HEK293 (cell line): ENCODE results near the gene BHMT.

Source experiments
- HOXD13 ChIP-seq: sonication (generic); formaldehyde crosslinking; IDR thresholded peaks from 2 replicates; pipeline ENCODE4 v1.8.0; 2022; ENCODE audit warnings: missing genetic modification reagents, borderline replicate concordance
- KLF16 ChIP-seq: fragments of 450-650 bp; formaldehyde crosslinking; IDR thresholded peaks from 2 replicates; pipeline ENCODE4 v1.5.1; 2017; ENCODE audit warnings: missing biosample characterization, missing genetic modification characterization
- MZF1 ChIP-seq: fragments of 450-650 bp; formaldehyde crosslinking; IDR thresholded peaks from 2 replicates; pipeline ENCODE4 v1.5.1; 2017; ENCODE audit warnings: missing biosample characterization, missing genetic modification characterization, borderline replicate concordance
- SP3 ChIP-seq: fragments of 450-650 bp; formaldehyde crosslinking; IDR thresholded peaks from 2 replicates; pipeline ENCODE4 v1.5.1; 2016; ENCODE audit warnings: missing biosample characterization, missing genetic modification characterization
- ZBTB8A ChIP-seq: fragments of 450-650 bp; formaldehyde crosslinking; IDR thresholded peaks from 2 replicates; pipeline ENCODE4 v1.5.1; 2016; ENCODE audit warnings: missing biosample characterization, missing genetic modification characterization
- ZNF335 ChIP-seq: fragments of 450-650 bp; formaldehyde crosslinking; conservative IDR thresholded peaks from 2 replicates; pipeline ENCODE4 v1.5.1; 2016; ENCODE audit warnings: missing biosample characterization, missing genetic modification characterization
- ZNF341 ChIP-seq: fragments of 450-650 bp; formaldehyde crosslinking; IDR thresholded peaks from 2 replicates; pipeline ENCODE4; 2016; ENCODE audit warnings: low read depth, missing biosample characterization, missing genetic modification characterization
- ZNF596 ChIP-seq: fragments of 450-650 bp; IDR thresholded peaks from 2 replicates; pipeline ENCODE4 v1.5.0; 2018; ENCODE audit warnings: missing biosample characterization, mild to moderate bottlenecking, missing genetic modification characterization, moderate library complexity
- ZNF664 ChIP-seq: fragments of 450-650 bp; formaldehyde crosslinking; IDR thresholded peaks from 2 replicates; pipeline ENCODE4 v1.5.1; 2016; ENCODE audit warnings: missing biosample characterization, missing genetic modification characterization
- ZNF830 ChIP-seq: fragments of 450-650 bp; IDR thresholded peaks from 2 replicates; pipeline ENCODE4 v1.5.0; 2018; ENCODE audit warnings: missing biosample characterization, missing genetic modification characterization, low read depth, mild to moderate bottlenecking, moderate library complexity
- TF ChIP-seq, protein P1 (sequence below): fragments of 450-650 bp; formaldehyde crosslinking; IDR thresholded peaks from 2 replicates; pipeline ENCODE4 v1.5.1; 2016; ENCODE audit warnings: missing biosample characterization, missing genetic modification characterization
- TF ChIP-seq, protein P2 (sequence below): fragments of 450-650 bp; formaldehyde crosslinking; IDR thresholded peaks from 2 replicates; pipeline ENCODE4 v1.5.1; 2016; ENCODE audit warnings: missing biosample characterization, missing genetic modification characterization
- TF ChIP-seq, protein P3 (sequence below): sonication (generic); formaldehyde crosslinking; IDR thresholded peaks from 2 replicates; pipeline ENCODE4 v1.8.1; 2022; ENCODE audit warnings: mild to moderate bottlenecking, moderate library complexity, missing genetic modification reagents
- TF ChIP-seq, protein P4 (sequence below): fragments of 450-650 bp; formaldehyde crosslinking; IDR thresholded peaks from 2 replicates; pipeline ENCODE4 v1.5.1; 2016; ENCODE audit warnings: missing biosample characterization, missing genetic modification characterization

DNA sequence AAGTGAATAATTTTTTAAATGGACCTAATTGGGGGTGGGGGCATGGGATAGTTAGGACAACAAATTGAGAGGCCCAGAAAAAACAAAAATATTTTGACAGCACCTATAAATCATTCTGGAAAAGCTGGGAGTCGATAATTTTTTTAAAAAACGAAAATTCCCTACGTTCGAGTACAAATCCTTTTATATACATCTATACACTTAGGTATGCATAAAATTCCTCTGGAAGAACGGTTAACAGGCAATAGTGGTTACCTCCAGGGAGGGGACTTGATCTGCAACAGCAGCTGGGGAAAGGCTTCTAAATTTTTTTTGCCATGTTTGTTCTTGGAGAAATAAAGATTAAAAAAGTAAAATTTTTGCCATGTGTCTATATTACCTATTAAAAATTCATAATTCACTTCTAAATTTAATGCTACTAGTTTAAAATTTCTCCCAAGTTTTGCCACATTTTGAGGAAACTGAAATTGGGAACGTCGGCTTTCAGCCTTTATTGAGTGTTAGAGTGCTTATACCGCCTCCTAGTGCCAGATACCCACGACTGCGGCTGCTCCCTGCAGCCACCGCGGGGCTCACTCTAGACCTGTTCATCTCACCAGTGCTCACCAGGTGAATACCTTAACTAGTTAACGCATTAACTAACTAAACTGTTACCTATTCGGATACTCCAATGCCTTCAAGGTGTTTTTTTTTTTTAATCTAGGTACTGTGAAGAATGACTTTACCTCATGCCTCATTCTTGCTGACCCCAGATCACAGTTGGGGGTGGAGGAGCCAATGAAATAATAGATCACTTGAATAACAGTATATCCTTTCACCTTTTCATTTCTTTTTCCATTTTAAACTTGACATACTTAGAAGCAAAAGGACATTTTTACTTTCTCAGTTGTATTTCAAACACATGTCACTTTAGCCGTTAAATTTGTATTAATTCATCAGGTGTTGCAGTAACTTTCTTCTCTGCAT lies 1.8 kb upstream of the BHMT start:
- TF ChIP-seq ZNF830 (no peak), SP3 (tag by site-specific recombination) (no peak), ZNF664 (tag by site-specific recombination) (no peak), ZNF341 (tag by site-specific recombination) (no peak), MZF1 (no peak), ZNF335 (no peak), HOXD13 (CRISPR knock-in tag) (no peak), KLF16 (no peak), ZBTB8A (tag by site-specific recombination) (no peak), ZNF596 (no peak)
- TF ChIP-seq, protein P1, sequence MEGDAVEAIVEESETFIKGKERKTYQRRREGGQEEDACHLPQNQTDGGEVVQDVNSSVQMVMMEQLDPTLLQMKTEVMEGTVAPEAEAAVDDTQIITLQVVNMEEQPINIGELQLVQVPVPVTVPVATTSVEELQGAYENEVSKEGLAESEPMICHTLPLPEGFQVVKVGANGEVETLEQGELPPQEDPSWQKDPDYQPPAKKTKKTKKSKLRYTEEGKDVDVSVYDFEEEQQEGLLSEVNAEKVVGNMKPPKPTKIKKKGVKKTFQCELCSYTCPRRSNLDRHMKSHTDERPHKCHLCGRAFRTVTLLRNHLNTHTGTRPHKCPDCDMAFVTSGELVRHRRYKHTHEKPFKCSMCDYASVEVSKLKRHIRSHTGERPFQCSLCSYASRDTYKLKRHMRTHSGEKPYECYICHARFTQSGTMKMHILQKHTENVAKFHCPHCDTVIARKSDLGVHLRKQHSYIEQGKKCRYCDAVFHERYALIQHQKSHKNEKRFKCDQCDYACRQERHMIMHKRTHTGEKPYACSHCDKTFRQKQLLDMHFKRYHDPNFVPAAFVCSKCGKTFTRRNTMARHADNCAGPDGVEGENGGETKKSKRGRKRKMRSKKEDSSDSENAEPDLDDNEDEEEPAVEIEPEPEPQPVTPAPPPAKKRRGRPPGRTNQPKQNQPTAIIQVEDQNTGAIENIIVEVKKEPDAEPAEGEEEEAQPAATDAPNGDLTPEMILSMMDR, result no peak
- TF ChIP-seq, protein P2, sequence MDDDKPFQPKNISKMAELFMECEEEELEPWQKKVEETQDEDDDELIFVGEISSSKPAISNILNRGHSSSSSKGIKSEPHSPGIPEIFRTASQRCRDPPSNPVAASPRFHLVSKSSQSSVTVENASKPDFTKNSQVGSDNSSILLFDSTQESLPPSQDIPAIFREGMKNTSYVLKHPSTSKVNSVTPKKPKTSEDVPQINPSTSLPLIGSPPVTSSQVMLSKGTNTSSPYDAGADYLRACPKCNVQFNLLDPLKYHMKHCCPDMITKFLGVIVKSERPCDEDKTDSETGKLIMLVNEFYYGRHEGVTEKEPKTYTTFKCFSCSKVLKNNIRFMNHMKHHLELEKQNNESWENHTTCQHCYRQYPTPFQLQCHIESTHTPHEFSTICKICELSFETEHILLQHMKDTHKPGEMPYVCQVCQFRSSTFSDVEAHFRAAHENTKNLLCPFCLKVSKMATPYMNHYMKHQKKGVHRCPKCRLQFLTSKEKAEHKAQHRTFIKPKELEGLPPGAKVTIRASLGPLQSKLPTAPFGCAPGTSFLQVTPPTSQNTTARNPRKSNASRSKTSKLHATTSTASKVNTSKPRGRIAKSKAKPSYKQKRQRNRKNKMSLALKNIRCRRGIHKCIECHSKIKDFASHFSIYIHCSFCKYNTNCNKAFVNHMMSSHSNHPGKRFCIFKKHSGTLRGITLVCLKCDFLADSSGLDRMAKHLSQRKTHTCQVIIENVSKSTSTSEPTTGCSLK (tag by site-specific recombination), result no peak
- TF ChIP-seq, protein P3, sequence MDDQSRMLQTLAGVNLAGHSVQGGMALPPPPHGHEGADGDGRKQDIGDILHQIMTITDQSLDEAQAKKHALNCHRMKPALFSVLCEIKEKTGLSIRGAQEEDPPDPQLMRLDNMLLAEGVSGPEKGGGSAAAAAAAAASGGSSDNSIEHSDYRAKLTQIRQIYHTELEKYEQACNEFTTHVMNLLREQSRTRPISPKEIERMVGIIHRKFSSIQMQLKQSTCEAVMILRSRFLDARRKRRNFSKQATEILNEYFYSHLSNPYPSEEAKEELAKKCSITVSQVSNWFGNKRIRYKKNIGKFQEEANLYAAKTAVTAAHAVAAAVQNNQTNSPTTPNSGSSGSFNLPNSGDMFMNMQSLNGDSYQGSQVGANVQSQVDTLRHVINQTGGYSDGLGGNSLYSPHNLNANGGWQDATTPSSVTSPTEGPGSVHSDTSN (CRISPR knock-in tag), result no peak
- TF ChIP-seq, protein P4, sequence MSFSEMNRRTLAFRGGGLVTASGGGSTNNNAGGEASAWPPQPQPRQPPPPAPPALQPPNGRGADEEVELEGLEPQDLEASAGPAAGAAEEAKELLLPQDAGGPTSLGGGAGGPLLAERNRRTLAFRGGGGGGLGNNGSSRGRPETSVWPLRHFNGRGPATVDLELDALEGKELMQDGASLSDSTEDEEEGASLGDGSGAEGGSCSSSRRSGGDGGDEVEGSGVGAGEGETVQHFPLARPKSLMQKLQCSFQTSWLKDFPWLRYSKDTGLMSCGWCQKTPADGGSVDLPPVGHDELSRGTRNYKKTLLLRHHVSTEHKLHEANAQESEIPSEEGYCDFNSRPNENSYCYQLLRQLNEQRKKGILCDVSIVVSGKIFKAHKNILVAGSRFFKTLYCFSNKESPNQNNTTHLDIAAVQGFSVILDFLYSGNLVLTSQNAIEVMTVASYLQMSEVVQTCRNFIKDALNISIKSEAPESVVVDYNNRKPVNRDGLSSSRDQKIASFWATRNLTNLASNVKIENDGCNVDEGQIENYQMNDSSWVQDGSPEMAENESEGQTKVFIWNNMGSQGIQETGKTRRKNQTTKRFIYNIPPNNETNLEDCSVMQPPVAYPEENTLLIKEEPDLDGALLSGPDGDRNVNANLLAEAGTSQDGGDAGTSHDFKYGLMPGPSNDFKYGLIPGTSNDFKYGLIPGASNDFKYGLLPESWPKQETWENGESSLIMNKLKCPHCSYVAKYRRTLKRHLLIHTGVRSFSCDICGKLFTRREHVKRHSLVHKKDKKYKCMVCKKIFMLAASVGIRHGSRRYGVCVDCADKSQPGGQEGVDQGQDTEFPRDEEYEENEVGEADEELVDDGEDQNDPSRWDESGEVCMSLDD (tag by site-specific recombination), result no peak
